Stomach (tissue), 9 donors: ENCODE results near the gene ABCD4. TPM values are rescaled to one million over a fixed set of nuclear protein-coding genes. Genes with fewer than 3 reads are reported as not detected.

Experiments
- DNase-seq, 2 donors: peaks; one replicate each; pipeline versions ENCODE4 v3.0.0 to v3.0.0-alpha.2; 2013 to 2019
- H3K27ac ChIP-seq, 5 donors: fragments of 200-600 bp in 4 of 5; sonication (generic) in 4 of 5; one replicate each; pipeline ENCODE4 v1.5.1; 2013 to 2019; ENCODE audit warnings: mild to moderate bottlenecking in 1 of 5, moderate library complexity in 1 of 5
- H3K27me3 ChIP-seq, 3 donors: fragments of 200-600 bp; sonication (generic); one replicate each; pipeline ENCODE4 v1.5.1; 2017 to 2019; ENCODE audit warnings: mixed run types in 1 of 3
- H3K36me3 ChIP-seq, 4 donors: fragments of 200-600 bp; sonication (generic); 1 replicate in 3 of 4; 2 replicates in 1 of 4; pipeline ENCODE4 v1.5.1; 2016 to 2019
- H3K4me1 ChIP-seq, 4 donors: fragments of 200-600 bp; sonication (generic); one replicate each; pipeline ENCODE4 v1.5.1; 2016 to 2019
- H3K4me3 ChIP-seq, 4 donors: fragments of 200-600 bp; sonication (generic) in 3 of 4; one replicate each; pipeline ENCODE4 v1.5.1; 2016 to 2019; ENCODE audit warnings: mild to moderate bottlenecking in 1 of 4
- H3K9me3 ChIP-seq, 4 donors: fragments of 200-600 bp; sonication (generic); one replicate each; pipeline ENCODE4 v1.5.1; 2016 to 2019
- CTCF ChIP-seq, 7 experiments: fragments of 450-650 bp in 4 of 7; fragments of 200-600 bp in 3 of 7; sonication (generic) in 3 of 7; IDR thresholded peaks; one replicate each; pipeline ENCODE4 v1.5.1; 2016 to 2019; ENCODE audit warnings: antibody characterized with exemption in 7 of 7, control low read depth in 2 of 7, mild to moderate bottlenecking in 1 of 7
- EP300 ChIP-seq: sonication (generic); formaldehyde crosslinking; IDR thresholded peaks from one replicate; pipeline ENCODE4 v1.6.1; 2017; ENCODE audit warnings: antibody characterized with exemption
- POLR2A ChIP-seq, 4 donors: fragments of 450-650 bp; IDR thresholded peaks; one replicate each; pipeline ENCODE4 v1.6.1; 2016; ENCODE audit warnings: antibody characterized with exemption in 4 of 4, control low read depth in 2 of 4, mild to moderate bottlenecking in 1 of 4, moderate library complexity in 1 of 4
- POLR2AphosphoS5 ChIP-seq, 3 donors: sonication (generic); formaldehyde crosslinking; IDR thresholded peaks; one replicate each; pipeline ENCODE4 v1.6.1; 2016; ENCODE audit warnings: antibody characterized with exemption in 3 of 3
- WGBS, 5 donors: extraction: QIAGEN DNeasy Blood & Tissue Kit in 3 of 5; methylation state at CpG; one replicate each; pipeline versions ENCODE4 v1.1.5 to v1.1.7; 2013 to 2018; 5-methylcytosine and 5-hydroxymethylcytosine counted together
- intact Hi-C: fragments of 100-400 bp; cut with DNase I; formaldehyde crosslinking; loops from one replicate; pipeline ENCODE4 v1.15.1; 2023; ENCODE audit warnings: low total_unique reads
- polyA plus RNA-seq, 3 donors: library from polyadenylated mRNA; stranded (reverse); fragments of 200-250 nt; gene quantifications; one replicate each; pipeline ENCODE4 v1.2.3, GENCODE V29; 2013
- total RNA-seq, 5 donors: library from RNA; depleted of rRNA; stranded (reverse); fragments of >200 nt; gene quantifications; one replicate each; pipeline versions ENCODE4 v1.1.0 to v1.2.3, GENCODE V29; 2014 to 2016
- donor health status: healthy with polysubstance abuse.
- donor health status: Bipolar disorder and iron deficiency.
- donor health status: healthy.

ABCD4 gene
- total and polyA plus RNA-seq, 8 donors = 18.1 to 108 (median 34.4) TPM

- H3K9me3 ChIP-seq = no peaks in the 10 kb centered on the region
- no peak overlapping the region for H3K4me3 ChIP-seq
- intact Hi-C loops = no loop called here
- no peaks in the 10 kb centered on the region for H3K36me3 ChIP-seq
- WGBS, 5 donors = 58 to 66% (median 60%) methylated on average over 13 of the region's 13 CpGs
- H3K4me1 ChIP-seq = no peaks in the 10 kb centered on the region
- no peak for TF ChIP-seq POLR2AphosphoS5 (IDR thresholded peaks at IDR 0.05)
- no peak for TF ChIP-seq EP300
- no peak for TF ChIP-seq POLR2A (IDR thresholded peaks at IDR 0.05)
- TF ChIP-seq CTCF (IDR thresholded peaks at IDR 0.05) = no peak
- H3K27ac ChIP-seq = no peak overlapping the region
- no peaks in the 10 kb centered on the region for H3K27me3 ChIP-seq
- DNase-seq = no peak
Measured at GRCh38 chr14:74265301-74265965, 37.3 kb downstream of the ABCD4 start.

GRCh38 chr14:74263921-74264320 is 38.8 kb downstream of the ABCD4 start:
- Histone ChIP-seq H3K36me3 (no peaks in the 10 kb centered on the region), H3K4me1 (no peaks in the 10 kb centered on the region), H3K27ac (no peak overlapping the region), H3K9me3 (no peaks in the 10 kb centered on the region), H3K4me3 (no peak overlapping the region), H3K27me3 (peaks cover 0 to 4% (median 2%) of the 10 kb centered on the region in 3 donors)
- TF ChIP-seq POLR2A (IDR thresholded peaks at IDR 0.05) (no peak), EP300 (no peak), CTCF (IDR thresholded peaks at IDR 0.05) (no peak), POLR2AphosphoS5 (IDR thresholded peaks at IDR 0.05) (no peak)
- WGBS, 5 donors = 55 to 60% (median 57%) methylated on average over 4 to 5 of the region's 5 CpGs
- intact Hi-C loops = no loop called here
- no peak for DNase-seq

- Histone ChIP-seq H3K9me3 (no peaks in the 10 kb centered on the region), H3K36me3 (no peaks in the 10 kb centered on the region), H3K4me1 (peaks cover 3 to 5% (median 4%) of the 10 kb centered on the region in 4 donors), H3K4me3 (no peak overlapping the region), H3K27me3 (peaks cover 0 to 12% (median 9%) of the 10 kb centered on the region in 3 donors), H3K27ac (no peak overlapping the region)
- intact Hi-C loops = no loop called here
- no peak for TF ChIP-seq EP300
- TF ChIP-seq POLR2AphosphoS5 (IDR thresholded peaks at IDR 0.05) = no peak
- TF ChIP-seq CTCF (IDR thresholded peaks at IDR 0.05) = no peak
- no peak for TF ChIP-seq POLR2A (IDR thresholded peaks at IDR 0.05)
- no peak for DNase-seq
- 74 to 80% (median 76%) methylated on average over 9 of the region's 9 CpGs for WGBS, 5 donors
Measured at GRCh38 chr14:74263181-74263580, 39.6 kb downstream of the ABCD4 start.

GRCh38 chr14:74262076-74262475 is 40.7 kb downstream of the ABCD4 start:
- no peaks in the 10 kb centered on the region for H3K9me3 ChIP-seq
- WGBS, 5 donors = 89 to 93% (median 92%) methylated on average over 9 of the region's 9 CpGs
- H3K36me3 ChIP-seq = no peaks in the 10 kb centered on the region
- H3K4me3 ChIP-seq = no peak overlapping the region
- TF ChIP-seq CTCF (IDR thresholded peaks at IDR 0.05) (no peak), EP300 (no peak), POLR2A (IDR thresholded peaks at IDR 0.05) (no peak), POLR2AphosphoS5 (IDR thresholded peaks at IDR 0.05) (no peak)
- intact Hi-C loops = no loop called here
- H3K27me3 ChIP-seq = peaks cover 0 to 17% (median 17%) of the 10 kb centered on the region in 3 donors
- peaks cover 11 to 16% (median 14%) of the 10 kb centered on the region in 4 donors for H3K4me1 ChIP-seq
- no peak overlapping the region for H3K27ac ChIP-seq
- DNase-seq = no peak
